ENCODE data around the gene FAF1. TPM values are rescaled to one million over a fixed set of nuclear protein-coding genes. Genes with fewer than 3 reads are reported as not detected.

Gene FAF1
- total RNA-seq, 1 experiment from 2014 or later: 109 TPM

DNA sequence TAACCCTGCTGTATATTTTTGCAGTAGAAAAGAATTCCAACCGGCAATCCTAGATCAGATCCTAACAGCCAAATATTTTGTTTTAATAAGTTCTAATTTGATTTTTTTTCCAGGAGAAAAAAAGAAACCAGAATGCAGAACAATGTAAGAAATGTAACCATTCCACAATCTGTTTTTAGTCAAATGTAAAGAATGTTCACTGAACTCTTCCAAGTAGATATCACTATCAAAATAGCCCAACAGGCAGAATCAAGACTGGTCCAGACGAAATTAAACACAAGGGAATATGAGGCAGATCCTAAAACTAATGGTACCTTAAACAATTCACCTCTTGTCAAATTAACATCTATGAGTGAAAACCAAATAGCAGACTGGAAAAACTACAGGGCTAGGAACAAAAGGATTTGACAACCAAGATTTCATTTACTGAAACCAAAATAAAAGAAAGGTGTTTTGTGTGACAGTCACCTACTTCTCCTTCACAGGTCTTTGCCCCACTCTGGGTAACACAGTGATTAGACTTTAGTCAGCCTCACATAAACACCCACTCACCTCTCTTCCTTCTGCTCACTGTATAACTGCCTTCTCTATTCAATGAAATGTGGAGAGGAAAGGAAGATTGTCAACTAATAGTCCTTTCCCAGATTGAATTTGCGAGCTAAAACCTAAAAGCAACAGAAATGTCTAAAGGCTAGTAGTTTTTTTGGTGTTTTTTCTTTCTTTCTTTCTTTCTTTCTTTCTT lies 137.9 kb downstream of the FAF1 start:
- CTCF ChIA-PET: no interaction called here
- Histone ChIP-seq H3K9me3 (ENCODE audit: low read depth, low read length, poor library complexity, severe bottlenecking) (no peaks in the 10 kb centered on the region), H3K36me3 (ENCODE audit: insufficient read depth, low read length, poor library complexity, severe bottlenecking) (no peaks in the 10 kb centered on the region), H3K4me1 (ENCODE audit: insufficient read depth, low read length, poor library complexity, severe bottlenecking) (peaks cover 11% of the 10 kb centered on the region), H3K27me3 (replicated peaks; ENCODE audit: insufficient read depth, low read depth, low read length, poor library complexity) (no peaks in the 10 kb centered on the region), H3K4me3 (ENCODE audit: low read depth, low read length, poor library complexity, severe bottlenecking) (no peak overlapping the region), H3K27ac (ENCODE audit: low read depth, low read length, poor library complexity, severe bottlenecking) (no peak overlapping the region)
- POLR2A ChIA-PET (ENCODE audit: low non-redundant PET): no interaction called here
- no TSS peak for BruUV-seq (replicated peaks)
- intact Hi-C loops (cut with micrococcal nuclease; ENCODE audit: unreplicated experiment): no loop called here
- DNase-seq (ENCODE audit: low spot score): no peak
- TF ChIP-seq EZH2 (IDR thresholded peaks at IDR 0.05; ENCODE audit: borderline replicate concordance, low read depth, low read length, poor library complexity, severe bottlenecking): no peak
- TF ChIP-seq, protein P1, sequence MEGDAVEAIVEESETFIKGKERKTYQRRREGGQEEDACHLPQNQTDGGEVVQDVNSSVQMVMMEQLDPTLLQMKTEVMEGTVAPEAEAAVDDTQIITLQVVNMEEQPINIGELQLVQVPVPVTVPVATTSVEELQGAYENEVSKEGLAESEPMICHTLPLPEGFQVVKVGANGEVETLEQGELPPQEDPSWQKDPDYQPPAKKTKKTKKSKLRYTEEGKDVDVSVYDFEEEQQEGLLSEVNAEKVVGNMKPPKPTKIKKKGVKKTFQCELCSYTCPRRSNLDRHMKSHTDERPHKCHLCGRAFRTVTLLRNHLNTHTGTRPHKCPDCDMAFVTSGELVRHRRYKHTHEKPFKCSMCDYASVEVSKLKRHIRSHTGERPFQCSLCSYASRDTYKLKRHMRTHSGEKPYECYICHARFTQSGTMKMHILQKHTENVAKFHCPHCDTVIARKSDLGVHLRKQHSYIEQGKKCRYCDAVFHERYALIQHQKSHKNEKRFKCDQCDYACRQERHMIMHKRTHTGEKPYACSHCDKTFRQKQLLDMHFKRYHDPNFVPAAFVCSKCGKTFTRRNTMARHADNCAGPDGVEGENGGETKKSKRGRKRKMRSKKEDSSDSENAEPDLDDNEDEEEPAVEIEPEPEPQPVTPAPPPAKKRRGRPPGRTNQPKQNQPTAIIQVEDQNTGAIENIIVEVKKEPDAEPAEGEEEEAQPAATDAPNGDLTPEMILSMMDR (conservative IDR thresholded peaks at IDR 0.05; ENCODE audit: low read depth, low read length): no peak

DNA sequence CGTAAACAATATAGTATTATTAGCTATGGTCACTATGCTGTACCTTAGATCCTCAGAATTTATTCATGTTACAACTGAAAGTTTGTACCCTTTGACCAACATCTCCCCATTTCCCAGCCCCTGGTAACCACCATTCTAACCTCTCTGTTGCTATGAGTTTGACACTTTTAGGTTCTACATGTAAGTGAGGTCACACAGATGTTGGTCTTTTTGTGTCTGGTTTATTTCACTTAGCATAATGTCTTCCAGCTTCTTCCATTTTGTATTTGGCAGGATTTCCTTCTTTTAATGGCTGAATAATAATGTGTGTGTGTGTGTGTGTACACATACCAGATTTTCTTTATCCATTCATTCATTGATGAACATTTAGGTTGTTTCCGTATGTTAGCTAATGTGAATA lies 139.5 kb downstream of the FAF1 start:
- POLR2A ChIA-PET (ENCODE audit: low non-redundant PET): no interaction called here
- no peak overlapping the region for H3K27ac ChIP-seq (ENCODE audit: low read depth, low read length, poor library complexity, severe bottlenecking)
- no TSS peak for BruUV-seq (replicated peaks)
- H3K4me1 ChIP-seq (ENCODE audit: insufficient read depth, low read length, poor library complexity, severe bottlenecking): peaks cover 11% of the 10 kb centered on the region
- no peaks in the 10 kb centered on the region for H3K36me3 ChIP-seq (ENCODE audit: insufficient read depth, low read length, poor library complexity, severe bottlenecking)
- TF ChIP-seq, protein P1 (conservative IDR thresholded peaks at IDR 0.05; ENCODE audit: low read depth, low read length): no peak
- TF ChIP-seq EZH2 (IDR thresholded peaks at IDR 0.05; ENCODE audit: borderline replicate concordance, low read depth, low read length, poor library complexity, severe bottlenecking): no peak
- CTCF ChIA-PET: no interaction called here
- no peaks in the 10 kb centered on the region for H3K27me3 ChIP-seq (replicated peaks; ENCODE audit: insufficient read depth, low read depth, low read length, poor library complexity)
- H3K4me3 ChIP-seq (ENCODE audit: low read depth, low read length, poor library complexity, severe bottlenecking): no peak overlapping the region
- no peak for DNase-seq (ENCODE audit: low spot score)
- intact Hi-C loops (cut with micrococcal nuclease; ENCODE audit: unreplicated experiment): no loop called here
- no peaks in the 10 kb centered on the region for H3K9me3 ChIP-seq (ENCODE audit: low read depth, low read length, poor library complexity, severe bottlenecking)

DNA sequence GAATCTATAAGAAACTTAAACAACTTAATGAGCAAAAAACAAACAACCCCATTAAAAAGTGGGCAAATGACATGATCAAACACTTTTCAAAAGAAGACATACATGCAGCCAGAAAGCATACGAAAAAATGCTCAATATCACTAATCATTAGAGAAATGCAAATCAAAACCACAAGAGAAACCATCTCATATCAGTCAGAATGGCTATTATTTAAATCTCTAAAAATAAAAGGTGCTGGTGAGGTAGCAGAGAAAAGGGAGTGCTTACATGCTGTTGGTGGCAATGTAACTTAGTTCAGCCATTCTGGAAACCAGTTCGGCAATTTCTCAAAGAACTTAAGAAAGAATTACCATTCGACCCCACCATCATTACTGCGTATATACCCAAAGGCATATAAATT lies 147.7 kb downstream of the FAF1 start:
- no TSS peak for BruUV-seq (replicated peaks)
- intact Hi-C loops (cut with micrococcal nuclease; ENCODE audit: unreplicated experiment): no loop called here
- POLR2A ChIA-PET (ENCODE audit: low non-redundant PET): no interaction called here

More for the DNA sequence above, 147.7 kb downstream of the FAF1 start:
- no peak overlapping the region for H3K27ac ChIP-seq (ENCODE audit: low read depth, low read length, poor library complexity, severe bottlenecking)
- H3K4me1 ChIP-seq (ENCODE audit: insufficient read depth, low read length, poor library complexity, severe bottlenecking): no peaks in the 10 kb centered on the region
- H3K4me3 ChIP-seq (ENCODE audit: low read depth, low read length, poor library complexity, severe bottlenecking): no peak overlapping the region
- H3K9me3 ChIP-seq (ENCODE audit: low read depth, low read length, poor library complexity, severe bottlenecking): peaks cover 10% of the 10 kb centered on the region
- H3K36me3 ChIP-seq (ENCODE audit: insufficient read depth, low read length, poor library complexity, severe bottlenecking): no peaks in the 10 kb centered on the region
- no peak for DNase-seq (ENCODE audit: low spot score)
- H3K27me3 ChIP-seq (replicated peaks; ENCODE audit: insufficient read depth, low read depth, low read length, poor library complexity): no peaks in the 10 kb centered on the region
- TF ChIP-seq, protein P1 (conservative IDR thresholded peaks at IDR 0.05; ENCODE audit: low read depth, low read length): no peak
- no peak for TF ChIP-seq EZH2 (IDR thresholded peaks at IDR 0.05; ENCODE audit: borderline replicate concordance, low read depth, low read length, poor library complexity, severe bottlenecking)
- CTCF ChIA-PET: no interaction called here
